AG04450 (cell line): Measurements from ENCODE around the gene ASPSCR1. TPM values are rescaled to one million over a fixed set of nuclear protein-coding genes. Genes with fewer than 3 reads are reported as not detected.

Experiments used
- CTCF ChIA-PET: fragments of 300-600, 350-600 bp; formaldehyde crosslinking; extraction: SDS; loops from one replicate; lab custom pipeline; 2022; ENCODE audit warnings: antibody characterized with exemption, inconsistent platforms; lab: Charles Lee
- POLR2A ChIA-PET: fragments of 350-600 bp; formaldehyde crosslinking; extraction: SDS; loops from one replicate; lab custom pipeline; 2021; ENCODE audit warnings: antibody characterized with exemption, inconsistent platforms; lab: Yijun Ruan, JAX
- DNase-seq: peaks from one replicate; pipeline ENCODE4 v3.0.0-alpha.2; 2011; ENCODE audit warnings: low read depth, low spot score
- H3K27ac ChIP-seq: one replicate; pipeline ENCODE4 v1.5.1; 2012; ENCODE audit warnings: low read depth, low read length, control low read depth
- H3K27me3 ChIP-seq: one replicate; pipeline ENCODE4 v1.6.0; 2012; ENCODE audit warnings: low read length; ENCODE audit not compliant: control insufficient read depth, insufficient read depth
- H3K4me3 ChIP-seq: 2 replicates; pipeline ENCODE4 v1.5.1; 2011; ENCODE audit warnings: mild to moderate bottlenecking, low read depth, low read length, control low read depth
- H3K9me3 ChIP-seq: 2 replicates; pipeline ENCODE4 v1.5.1; 2012; ENCODE audit warnings: low read length; ENCODE audit not compliant: control insufficient read depth, insufficient read depth
- CTCF ChIP-seq: IDR thresholded peaks from 2 replicates; pipeline ENCODE4 v1.5.1; 2011; ENCODE audit warnings: low read depth, low read length, control low read depth, inconsistent platforms
- polyA plus RNA-seq: library from polyadenylated mRNA; depleted of rRNA; stranded (reverse); fragments of >200 nt; gene quantifications from 2 replicates; pipeline ENCODE4 v1.2.3, GENCODE V29; 2011

ASPSCR1 gene
- polyA plus RNA-seq, 1 experiment = 7.1 TPM

- Histone ChIP-seq H3K9me3 (no peaks in the 10 kb centered on the region; the same call in 1 of the 2 replicates), H3K4me3 (no peak overlapping the region), H3K27me3 (no peaks in the 10 kb centered on the region), H3K27ac (peak overlapping the region; percentile 11)
- POLR2A ChIA-PET = interaction anchor here (0.5 to 1.1 kb wide), 2 partner anchors 16 to 19 kb away, joined by 3 to 4 read pairs; no protein-coding TSS in a partner anchor
- CTCF ChIA-PET = no interaction called here
- DNase-seq = no peak
- no peak for TF ChIP-seq CTCF
These were observed 79.5 kb downstream of the ASPSCR1 start for GRCh38 chr17:82056729-82057621.

GRCh38 chr17:82058230-82058854 lies 80.9 kb downstream of the ASPSCR1 start:
- no peak for TF ChIP-seq CTCF
- DNase-seq = no peak
- CTCF ChIA-PET = no interaction called here
- H3K4me3 ChIP-seq = no peak overlapping the region
- POLR2A ChIA-PET = interaction anchor here (2.2 kb wide), 1 partner anchor 21 kb away, joined by 5 read pairs; the partner anchor contains the start of gene DCXR
- no peaks in the 10 kb centered on the region; the same call in 1 of the 2 replicates for H3K9me3 ChIP-seq
- no peaks in the 10 kb centered on the region for H3K27me3 ChIP-seq
- no peak overlapping the region for H3K27ac ChIP-seq

- H3K27me3 ChIP-seq = no peaks in the 10 kb centered on the region
- no peak overlapping the region for H3K27ac ChIP-seq
- TF ChIP-seq CTCF = no peak
- no peaks in the 10 kb centered on the region; the same call in 1 of the 2 replicates for H3K9me3 ChIP-seq
- DNase-seq = no peak
- ChIA-PET POLR2A (interaction anchor here (2.2 kb wide), 1 partner anchor 21 kb away, joined by 5 read pairs; the partner anchor contains the start of gene DCXR), CTCF (no interaction called here)
- no peak overlapping the region for H3K4me3 ChIP-seq
These were observed 81.4 kb downstream of the ASPSCR1 start for GRCh38 chr17:82058855-82059249.

DNA sequence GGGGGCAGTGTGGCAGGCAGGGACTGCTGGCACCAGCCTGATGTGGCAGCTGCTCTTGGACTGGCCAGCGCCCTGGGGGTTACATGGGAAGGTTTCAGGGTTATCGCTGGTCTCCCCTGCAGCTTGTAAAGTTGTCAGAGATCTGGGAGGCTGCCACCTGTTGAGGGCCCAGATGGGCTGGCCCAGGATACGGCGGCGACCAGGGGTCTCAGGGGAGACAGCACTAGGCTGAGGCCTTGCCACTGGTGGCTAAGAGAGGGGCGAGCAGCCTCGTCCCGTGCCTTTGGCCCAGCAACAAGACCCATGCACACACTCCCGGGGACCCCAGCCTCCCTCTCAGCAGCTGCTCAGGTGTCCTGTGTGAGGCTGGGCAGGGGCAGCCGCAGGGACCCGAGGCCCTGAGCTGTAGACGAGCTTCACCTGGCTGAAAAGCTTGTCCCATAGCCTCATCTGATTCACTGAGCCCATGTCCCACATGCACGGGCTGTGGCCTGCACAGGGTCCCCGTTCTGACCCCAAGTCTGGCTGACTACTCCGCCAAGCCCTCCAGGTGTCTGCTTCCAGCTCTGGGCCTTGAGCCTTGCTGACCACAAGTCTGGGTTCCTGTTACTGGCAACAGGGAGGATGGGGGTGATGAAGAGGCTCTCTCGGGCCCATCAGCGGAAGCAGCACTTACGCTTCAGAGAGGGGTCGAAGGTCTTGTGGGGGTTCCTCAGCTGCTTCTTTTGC lies 82.0 kb downstream of the ASPSCR1 start:
- Histone ChIP-seq H3K4me3 (no peak overlapping the region), H3K27ac (no peak overlapping the region), H3K9me3 (no peaks in the 10 kb centered on the region; the same call in 1 of the 2 replicates), H3K27me3 (no peaks in the 10 kb centered on the region)
- no peak for DNase-seq
- no peak for TF ChIP-seq CTCF
- POLR2A ChIA-PET = interaction anchor here (1.7 to 2.2 kb wide), 2 partner anchors 17 to 22 kb away, joined by 3 to 5 read pairs; partner anchors contain the start of gene DCXR
- CTCF ChIA-PET = no interaction called here
